Activated T-cell treated with anti-CD3 and anti-CD28 coated beads, Interleukin-2, amount 50 U/mL, for 1 hour (primary cell): ENCODE data around the gene PCNT.
"Not testable (repeated sequence)": the region's sequence is repeated elsewhere in the genome, so short reads cannot be mapped to it uniquely, and the experiment has no call there.

Source experiments
- DNase-seq: peaks from one replicate; pipeline ENCODE4 v3.0.0-alpha.2; 2020

PCNT gene

DNA sequence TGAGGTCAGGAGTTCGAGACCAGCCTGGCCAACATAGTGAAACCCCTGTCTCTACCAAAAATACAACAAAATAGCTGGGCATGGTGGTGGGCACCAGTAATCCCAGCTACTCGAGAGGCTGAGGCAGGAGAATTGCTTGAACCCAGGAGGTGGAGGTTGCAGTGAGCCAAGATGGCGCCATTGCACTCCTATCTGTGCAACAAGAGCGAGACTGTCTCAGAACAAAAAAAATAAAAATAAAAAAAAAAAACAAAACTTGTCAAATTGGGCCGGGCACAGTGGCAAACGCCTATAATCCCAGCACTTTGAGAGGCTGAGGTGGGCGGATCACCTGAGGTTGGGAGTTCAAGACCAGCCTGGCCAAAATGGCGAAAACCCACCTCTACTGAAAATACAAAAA lies 13.7 kb upstream of the PCNT start:
- not testable (repeated sequence) for DNase-seq

DNA sequence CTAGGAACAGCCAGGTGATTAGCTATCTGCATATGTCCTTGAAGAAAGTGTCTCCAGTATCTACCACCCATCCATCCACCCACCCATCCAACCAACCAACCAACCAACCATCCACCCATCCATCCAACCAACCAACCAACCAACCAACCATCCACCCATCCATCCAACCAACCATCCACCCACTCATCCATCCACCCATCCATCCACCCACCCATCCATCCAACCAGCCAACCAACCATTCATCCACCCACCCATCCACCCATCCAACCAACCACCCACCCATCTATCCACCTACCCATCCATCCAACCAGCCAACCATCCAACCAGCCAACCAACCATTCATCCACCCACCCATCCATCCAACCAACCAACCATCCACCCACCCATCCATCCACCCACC lies 12.4 kb upstream of the PCNT start:
- no peak for DNase-seq

DNA sequence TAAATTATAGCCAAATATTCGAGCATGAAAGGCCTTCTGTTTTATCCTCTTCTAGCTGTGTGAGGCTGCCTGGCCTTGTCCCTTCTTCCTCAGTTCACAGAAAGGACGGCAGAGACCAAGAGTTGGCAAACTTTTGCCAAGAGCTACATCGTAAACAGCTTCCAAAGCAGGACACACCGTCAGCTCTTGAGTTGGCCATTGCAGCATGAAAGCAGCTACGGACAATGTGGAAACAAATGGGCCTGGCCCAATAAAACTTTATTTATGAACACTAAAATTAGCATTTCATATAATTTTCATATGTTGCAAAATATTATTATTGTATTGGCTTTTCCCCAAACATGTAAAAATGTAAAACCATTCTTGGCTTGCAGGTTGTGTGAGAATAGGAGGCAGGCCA lies 11.0 kb upstream of the PCNT start:
- no peak for DNase-seq

DNA sequence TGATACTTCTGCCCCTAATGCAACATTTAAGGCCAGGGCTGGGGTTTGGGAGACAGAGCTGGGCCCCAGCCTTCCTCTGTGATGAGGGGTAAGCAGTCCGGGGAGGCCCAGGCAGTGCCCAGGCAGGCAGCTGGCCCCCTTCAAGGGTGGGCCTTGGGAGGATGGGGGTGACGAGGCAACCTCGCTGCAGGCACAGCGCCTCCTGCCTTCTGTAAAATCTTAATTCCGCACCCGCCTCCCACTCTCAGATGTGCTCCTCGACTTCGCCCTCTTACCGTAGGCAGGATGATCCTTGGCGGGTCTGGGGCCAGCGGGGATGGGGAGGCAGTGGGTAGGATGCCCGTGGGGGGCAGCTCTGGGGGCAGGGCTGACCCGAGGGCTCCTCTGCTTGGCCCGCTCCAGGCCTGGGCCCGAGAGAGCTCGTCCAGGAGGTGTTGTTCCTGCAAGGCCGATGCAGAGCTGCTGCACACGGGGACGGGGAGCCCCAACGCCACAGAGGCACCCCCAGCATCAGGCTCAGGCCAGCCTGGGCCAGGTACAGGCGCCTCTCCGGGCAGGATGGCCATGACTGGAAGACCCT lies 9.4 kb upstream of the PCNT start:
- no peak for DNase-seq

DNA sequence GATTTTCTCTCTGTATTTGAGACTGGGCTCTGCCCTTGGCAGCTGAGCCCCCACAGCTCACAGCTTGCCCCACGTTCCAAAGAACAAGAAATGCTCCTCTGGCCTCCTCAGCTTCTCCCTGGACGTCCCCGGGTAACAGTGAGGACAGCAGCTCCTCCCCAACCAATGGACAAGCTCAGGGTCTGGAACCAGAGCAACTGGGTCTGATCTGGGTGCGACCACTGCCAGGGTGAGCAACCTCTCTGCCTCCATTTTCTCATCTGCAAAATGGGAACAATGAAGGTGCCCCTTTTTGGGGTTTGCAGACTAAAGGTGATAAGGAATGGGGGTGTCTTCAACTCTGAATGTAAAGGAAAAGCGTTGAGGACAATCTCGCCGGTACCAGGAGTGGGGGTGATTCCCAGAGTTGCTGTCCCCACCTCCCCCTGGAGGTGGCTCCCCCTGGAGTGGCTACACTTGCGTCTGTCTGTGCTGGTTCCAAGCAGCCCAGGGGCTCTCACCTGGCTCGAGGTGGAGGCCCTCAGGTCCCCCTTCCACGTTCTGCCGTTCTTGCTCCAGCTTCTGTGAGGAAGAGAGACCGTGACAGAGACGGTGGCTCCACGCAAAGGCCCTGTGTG lies 7.1 kb upstream of the PCNT start:
- no peak for DNase-seq

DNA sequence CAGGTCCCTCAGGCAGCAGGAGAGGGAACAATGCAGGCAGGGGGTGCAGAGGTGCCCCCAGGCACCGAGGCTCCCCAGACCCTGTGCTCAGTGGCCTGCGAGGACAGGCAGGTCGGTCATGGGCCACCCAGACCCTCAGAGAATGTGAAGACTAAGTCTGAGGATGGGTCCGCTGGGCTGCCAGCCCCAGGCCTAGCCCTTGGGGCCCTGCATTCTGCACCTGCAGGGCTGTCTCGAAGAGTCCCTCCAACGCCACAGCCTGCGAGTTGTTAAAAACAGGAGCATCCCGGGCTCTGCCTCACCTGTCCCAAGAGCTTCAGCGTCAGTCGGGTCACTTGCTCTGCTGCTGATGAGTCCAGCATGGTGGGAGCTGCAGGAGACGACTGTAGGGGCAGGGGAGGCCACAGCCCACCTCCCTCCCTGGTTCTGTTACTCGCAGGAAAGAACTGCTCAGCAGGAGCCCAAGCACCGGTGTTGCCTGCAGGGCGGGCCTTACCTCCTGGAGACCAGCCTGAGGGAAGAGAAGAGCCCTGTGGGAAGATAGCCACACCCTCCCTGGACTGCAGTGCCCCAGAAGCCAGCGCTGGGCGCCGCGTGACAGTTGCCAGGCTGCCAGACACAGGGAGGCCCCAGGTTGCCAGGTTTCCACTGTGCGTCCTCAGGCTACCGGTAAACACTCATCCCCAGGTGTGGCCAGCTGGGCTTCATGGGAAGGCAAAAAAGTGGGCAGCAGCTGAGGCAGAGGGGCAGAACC lies 6.1 kb upstream of the PCNT start:
- DNase-seq, result no peak

DNA sequence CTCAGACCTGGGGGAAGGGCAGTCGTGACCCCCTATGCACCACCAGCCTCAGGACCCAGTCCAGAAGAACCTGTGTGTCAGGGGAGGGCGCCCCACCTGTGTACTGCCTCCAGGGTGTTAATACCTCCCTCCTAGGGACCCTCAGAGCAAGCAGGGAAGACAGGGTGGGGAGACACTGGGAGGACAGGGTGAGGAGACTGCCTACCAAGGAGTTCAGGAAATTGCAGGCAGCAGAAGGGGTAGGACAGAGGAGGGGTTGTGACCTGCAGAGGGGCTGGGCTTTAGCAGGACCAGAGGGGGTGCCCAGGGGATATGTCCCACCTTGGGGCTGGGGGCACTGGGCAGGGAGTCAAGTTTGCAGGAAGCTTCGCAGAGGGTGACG lies 5.5 kb upstream of the PCNT start:
- DNase-seq, result no peak

DNA sequence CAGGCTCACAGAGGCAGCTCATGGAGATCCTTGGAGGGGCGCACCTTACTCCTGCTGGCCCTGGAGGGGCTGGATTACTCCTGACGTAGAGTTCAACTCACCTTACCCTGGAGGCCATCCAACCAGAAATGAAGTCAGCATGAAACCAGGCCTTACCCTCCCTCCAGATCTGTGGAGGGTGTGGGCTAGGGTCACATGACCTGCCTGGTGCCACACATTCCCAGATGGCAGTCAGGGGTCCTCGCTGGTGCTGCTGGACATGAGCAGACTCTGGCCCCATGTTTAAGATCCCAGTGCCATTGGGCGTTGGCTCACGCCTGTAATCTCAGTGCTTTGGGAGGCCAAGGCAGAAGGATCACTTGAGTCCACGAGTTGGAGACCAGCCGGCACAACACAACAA lies 4.8 kb upstream of the PCNT start:
- DNase-seq, result no peak

DNA sequence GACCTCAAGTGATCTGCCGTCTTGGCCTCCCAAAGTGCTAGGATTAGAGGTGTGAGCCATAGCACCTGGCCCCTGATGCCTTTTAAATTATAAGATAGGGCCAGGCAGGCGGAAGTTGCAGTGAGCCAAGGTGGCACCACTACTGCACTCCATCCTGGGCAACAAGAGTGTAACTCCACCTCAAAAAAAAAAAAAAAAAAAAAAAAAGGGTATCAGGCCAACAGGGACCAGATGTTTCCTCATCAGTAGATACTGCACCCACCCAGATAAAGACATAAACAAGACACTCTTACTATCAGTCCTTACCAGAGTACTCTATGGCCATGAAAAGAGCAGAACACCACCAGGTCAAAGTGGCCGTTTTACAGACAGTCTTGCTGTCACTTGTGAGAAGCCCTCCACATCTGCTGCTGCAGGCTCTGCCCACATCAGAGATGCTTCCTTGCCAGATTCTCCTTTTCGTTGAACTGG lies 3.6 kb upstream of the PCNT start:
- no peak for DNase-seq

DNA sequence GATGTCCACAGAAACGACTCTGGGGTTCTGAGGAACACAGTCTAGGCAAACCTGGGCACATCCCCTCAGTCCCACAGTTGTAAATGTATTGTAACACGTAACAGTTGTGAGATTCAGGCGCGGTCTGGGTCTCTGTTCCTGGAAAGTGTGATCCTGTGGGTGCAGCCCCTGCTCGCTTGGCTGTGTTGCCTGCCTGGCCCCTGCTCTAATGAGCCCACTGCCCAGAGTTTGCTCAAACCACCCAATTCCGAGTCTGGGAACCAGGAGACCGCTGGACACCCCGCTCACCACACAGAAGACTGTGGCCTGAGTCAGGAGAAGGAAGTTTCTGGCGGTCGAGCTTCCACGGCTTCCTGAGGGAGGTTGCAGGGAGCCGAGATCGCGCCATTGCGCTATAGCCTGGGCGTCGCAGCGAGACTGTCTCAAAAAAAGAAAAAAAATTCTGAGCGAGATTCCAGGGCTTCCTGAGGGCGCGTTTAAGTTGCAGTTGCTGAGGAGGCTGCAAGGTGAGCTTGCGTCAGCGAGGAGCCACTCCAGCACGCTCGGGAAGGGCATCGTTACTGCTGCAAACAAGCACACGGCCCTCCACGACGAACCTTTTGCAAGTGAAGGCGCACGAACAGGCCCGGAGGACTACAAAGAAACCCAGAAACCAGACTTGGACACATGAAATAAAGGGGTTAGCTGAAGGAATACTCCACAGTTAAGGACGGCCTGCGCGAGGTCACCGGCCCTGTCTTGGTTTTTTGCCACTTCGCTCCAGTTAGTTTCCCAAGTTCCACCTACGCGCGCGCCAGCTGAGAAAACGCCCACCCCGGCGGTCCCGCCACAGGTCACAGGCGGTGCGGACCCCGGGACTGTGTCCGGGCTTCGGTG lies 1.4 kb upstream of the PCNT start:
- no peak for DNase-seq

DNA sequence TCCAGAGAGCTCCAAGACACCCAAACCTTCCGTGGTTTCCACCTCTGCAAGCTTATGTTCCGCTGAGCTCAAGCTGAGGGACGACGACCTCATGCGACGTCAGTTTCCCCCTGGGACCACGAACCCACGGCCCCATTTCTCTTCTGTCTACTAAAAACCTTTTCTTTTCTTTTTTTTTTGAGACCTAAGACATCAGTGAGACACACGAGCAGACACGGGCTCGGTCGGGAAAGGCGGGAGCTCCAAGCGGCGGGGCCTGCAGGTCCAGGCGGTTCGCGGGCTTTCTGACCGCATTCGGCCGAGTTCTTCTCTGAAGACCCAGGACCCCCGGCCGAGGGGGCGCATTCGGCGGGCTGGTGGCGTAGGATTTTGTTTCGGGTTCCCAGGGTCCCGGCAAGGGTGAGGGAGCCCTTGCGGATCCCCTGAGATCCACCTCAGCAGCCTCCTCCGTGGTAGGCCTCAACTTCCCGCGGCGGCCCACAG lies 688 bp upstream of the PCNT start:
- DNase-seq, result no peak

DNA sequence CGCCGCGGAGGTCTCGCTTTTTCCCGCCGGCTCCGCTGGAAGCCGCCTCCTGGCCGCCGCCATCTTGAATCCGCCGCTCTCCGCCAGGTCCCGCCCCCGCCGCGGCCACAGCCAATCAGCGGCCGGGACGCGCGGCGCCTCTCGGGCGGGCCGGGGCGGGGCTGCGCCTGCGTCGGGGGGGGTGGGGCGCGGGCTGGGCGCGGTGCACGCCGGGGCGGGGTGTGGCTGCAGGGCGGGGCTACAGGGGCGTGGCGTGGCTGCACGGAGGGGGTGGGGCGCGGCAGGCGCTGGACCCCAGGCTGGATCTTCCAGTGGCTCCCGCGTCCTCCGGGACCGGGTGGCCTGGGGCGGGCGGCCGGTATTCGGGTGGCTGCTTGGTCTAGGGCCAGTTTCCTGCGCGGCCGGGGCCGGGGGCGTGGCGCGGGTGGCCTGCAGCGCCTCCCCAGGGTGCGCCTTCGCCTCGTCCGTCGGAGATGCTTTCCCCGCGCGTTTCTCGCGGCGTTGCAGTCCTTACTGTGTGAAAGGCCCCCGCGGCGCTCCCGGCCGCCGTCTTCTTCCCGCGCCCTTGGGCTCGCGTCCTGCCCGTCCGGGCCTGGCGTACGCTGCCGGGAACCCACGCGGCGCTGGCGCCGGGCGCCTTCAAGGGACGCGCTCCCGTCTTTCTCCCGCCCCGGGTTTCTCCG lies 575 bp downstream of the PCNT start:
- peak; percentile 92 for DNase-seq

DNA sequence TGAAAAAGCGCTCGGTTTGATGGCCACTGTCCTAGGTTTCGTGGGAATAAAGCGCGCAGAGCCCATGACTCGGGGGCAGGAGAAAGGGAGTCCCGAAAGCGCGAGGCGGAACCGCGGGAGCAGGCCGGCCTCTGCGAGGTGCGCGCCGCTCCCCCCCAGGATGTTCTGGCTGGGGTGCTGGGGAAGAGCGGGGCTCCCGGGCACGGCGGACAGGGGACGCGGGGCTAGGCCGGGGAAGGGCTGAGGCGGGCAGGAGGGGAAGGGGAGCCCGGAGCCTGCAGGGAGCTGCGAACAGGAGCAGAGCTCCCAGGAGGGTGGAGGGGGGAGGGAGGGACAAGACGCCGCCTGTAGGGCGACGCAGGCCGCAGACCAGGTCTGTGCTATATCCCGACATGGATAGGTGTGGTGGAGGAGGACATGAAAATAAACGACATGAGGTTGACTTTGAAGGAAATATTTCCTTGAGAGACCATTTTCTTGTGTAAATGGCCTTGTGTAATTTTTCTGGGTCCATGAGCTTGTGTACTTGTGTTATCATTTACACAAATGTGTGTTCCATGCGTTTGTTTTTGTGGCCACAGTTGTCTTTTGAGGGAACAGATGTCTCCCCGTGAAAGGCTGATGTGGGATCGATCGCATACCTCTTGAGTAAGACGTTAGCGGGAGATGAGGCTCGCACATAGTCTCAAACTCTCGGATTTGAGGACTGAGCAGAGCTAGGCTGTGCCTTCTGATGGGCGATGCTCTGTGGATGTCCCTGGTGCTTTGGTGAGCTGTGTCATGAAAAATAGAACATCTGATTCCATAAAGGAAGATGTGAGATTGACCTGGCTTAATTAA lies 1.3 kb downstream of the PCNT start:
- no peak for DNase-seq

DNA sequence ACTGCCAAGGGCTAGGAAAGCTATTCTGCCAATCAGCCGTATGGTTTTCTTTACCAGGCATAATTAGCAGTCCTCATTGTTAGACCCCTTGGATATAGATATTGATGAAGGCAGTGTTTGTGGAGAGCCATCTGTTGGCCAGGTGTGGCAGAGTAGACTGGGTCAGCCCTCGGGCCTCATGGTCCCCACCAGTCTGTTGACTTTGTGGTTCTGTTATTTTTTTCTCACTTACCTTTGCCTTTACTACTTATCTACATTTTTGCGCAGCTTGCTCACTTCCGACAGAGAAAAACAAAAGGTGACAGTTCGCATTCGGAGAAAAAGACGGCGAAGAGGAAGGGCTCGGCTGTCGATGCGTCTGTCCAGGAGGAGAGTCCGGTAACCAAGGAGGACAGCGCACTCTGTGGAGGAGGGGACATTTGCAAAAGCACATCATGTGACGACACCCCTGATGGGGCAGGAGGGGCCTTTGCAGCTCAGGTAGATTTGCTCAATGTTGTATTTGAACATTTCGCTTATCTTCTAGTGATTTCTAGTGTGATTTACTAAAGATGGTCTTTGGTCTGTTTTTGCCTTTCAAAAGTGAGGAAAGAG lies 2.3 kb downstream of the PCNT start:
- no peak for DNase-seq

DNA sequence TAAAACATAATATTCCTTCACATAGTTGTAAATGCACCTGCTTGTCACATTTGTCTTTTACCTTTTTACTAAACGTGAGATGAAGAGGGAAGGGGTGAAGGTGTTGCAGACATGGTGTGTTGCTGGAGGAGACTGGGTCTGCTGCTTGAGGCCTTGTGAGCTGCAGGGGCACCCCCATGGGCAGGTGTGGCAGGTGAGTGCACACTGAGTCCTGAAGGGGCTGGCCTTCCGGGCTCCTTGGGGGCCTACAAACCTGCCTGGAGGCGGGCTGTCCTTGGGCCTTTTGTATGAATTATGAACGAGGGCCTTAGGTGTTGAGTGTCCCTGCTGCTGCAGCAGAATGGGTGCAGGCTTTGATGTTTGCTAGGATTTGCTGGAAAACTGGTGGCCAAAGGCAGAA lies 3.8 kb downstream of the PCNT start:
- no peak for DNase-seq

DNA sequence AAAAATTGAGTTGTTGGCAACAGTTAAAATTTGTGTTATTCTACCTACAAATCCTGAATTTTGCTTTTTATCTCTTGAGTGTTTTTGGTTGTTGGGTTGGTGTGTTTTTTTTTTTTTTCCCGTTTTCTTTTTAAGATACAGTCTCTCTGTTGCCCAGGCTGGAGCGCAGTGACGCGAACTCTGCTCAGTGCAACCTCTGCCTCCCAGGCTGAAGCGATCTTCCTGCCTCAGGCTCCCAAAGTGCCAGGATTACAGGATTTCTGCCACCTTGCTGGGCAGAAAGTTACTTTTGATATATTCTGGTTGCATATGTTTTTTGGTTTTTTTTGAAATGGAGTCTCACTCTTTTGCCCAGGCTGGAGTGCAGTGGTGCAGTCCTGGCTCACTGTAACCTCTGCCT lies 4.2 kb downstream of the PCNT start:
- no peak for DNase-seq

DNA sequence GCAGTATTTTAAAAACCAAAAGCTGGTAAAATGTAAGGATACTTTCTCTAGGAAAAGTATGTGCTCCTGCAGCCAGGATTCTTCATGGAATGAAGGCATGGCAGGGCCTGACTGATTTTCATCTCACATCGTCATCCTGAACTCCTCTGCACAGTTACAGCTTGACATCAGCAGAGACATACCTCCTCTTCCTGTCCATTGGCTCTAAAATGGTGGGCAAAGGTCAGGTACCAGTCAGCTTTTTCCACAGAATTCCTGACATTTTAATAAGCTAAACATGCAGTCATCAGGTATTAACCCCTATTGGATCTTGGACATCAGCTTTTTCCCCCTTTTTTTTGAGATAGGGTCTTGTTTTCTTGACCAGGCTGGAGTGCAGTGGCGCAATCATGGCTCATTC lies 5.8 kb downstream of the PCNT start:
- DNase-seq, result no peak

DNA sequence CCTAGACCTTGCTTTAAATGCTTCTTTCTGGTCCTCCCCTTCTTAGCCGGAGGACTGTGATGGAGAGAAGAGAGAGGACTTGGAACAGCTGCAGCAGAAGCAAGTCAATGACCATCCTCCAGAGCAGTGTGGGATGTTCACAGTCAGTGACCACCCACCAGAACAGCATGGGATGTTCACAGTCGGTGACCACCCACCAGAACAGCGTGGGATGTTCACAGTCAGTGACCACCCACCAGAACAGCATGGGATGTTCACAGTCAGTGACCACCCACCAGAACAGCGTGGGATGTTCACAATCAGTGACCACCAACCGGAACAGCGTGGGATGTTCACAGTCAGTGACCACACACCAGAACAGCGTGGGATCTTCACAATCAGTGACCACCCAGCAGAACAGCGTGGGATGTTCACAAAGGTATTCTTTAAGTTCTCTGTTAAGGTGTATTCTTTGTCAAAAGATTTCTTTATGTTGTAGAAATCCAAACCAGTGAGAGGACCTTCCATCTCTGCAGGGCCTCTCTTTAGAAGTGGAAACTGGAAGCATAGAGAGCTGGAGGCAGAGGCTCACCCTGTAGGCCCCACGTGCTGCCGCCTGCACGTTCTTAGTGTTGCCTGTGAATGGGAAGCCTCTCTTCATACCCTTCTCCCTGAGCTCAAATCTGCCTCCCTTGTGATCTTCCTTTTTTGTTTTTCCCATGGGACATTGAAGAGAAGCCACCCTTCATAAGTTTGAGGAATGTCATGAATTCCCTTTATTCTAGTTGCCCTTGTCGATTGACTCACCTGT lies 10.6 kb downstream of the PCNT start:
- no peak for DNase-seq

DNA sequence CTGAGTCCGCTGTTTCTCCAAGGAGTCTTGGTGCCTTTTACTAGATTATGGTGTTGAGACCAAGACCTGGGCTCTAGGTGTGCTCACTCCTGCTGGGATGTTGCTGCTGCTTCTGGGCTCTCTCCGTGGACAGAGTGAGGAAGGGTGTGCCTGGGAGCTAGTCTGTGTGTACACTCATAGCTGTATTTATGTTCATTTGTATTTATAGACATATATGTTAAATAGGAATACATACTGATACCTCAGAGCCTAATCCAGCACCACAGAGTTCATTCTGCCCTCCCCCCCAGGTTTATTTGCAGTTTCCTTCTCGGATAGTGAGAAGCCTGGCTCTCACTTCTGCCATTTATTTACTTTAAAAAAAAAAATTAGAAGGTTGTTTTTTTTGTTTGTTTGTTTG lies 12.6 kb downstream of the PCNT start:
- no peak for DNase-seq

DNA sequence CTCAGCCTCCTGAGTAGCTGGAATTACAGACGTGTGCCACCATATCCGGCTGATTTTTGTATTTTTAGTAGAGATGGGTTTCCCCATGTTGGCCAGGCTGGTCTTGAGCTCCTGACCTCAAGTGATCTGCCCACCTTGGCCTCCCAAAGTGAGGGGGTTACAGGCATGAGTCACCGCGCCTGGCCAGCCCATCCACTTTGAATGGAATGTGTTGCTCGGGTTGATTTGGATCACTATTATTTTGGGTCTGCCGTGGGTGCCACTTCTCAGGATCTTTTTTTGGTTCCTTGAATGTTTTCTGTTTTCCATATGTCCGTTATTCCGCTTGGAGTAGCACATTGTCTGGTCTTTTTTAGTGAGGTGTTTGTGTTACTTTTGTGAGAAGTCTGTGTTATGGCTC lies 17.0 kb downstream of the PCNT start:
- DNase-seq, result no peak
